DOHH2 (cell line): Measurements from ENCODE around the gene CA6.

Experiments
- H3F3A ChIP-seq: fragments of 200-600 bp; sonication (generic), shearing (Covaris generic); 2 replicates; pipeline ENCODE4 v1.6.0; 2016; ENCODE audit warnings: antibody characterized with exemption, mild to moderate bottlenecking; ENCODE audit not compliant: control insufficient read depth, insufficient read depth
- H3K27ac ChIP-seq: fragments of 200-600 bp; sonication (generic); 2 replicates; pipeline ENCODE4 v1.5.1; 2014; ENCODE audit warnings: low read depth, mild to moderate bottlenecking, low read length, moderate library complexity
- H3K27me3 ChIP-seq: fragments of 200-600 bp; sonication (generic); 2 replicates; pipeline ENCODE4 v1.6.1; 2014; ENCODE audit warnings: mild to moderate bottlenecking, low read length, mixed read lengths; ENCODE audit not compliant: control insufficient read depth
- H3K36me3 ChIP-seq: fragments of 200-600 bp; sonication (generic); 2 replicates; pipeline ENCODE4 v1.6.1; 2014; ENCODE audit warnings: mild to moderate bottlenecking, low read length, moderate library complexity, mixed read lengths; ENCODE audit not compliant: control insufficient read depth
- H3K4me1 ChIP-seq: fragments of 200-600 bp; sonication (generic); 2 replicates; pipeline ENCODE4 v1.6.1; 2014; ENCODE audit warnings: mild to moderate bottlenecking, low read length, mixed read lengths; ENCODE audit not compliant: control insufficient read depth
- H3K4me2 ChIP-seq: fragments of 200-600 bp; sonication (generic); 2 replicates; pipeline ENCODE4 v1.6.0; 2014; ENCODE audit warnings: mild to moderate bottlenecking, low read length, moderate library complexity
- H3K4me3 ChIP-seq: fragments of 200-600 bp; sonication (generic); 2 replicates; pipeline ENCODE4 v1.5.1; 2014; ENCODE audit warnings: mild to moderate bottlenecking, low read length, mixed read lengths
- H3K79me2 ChIP-seq: fragments of 200-600 bp; sonication (generic); 2 replicates; pipeline ENCODE4 v1.6.1; 2014; ENCODE audit warnings: mild to moderate bottlenecking, low read length, mixed read lengths; ENCODE audit not compliant: control insufficient read depth
- H3K9me2 ChIP-seq: fragments of 200-600 bp; sonication (generic); replicated peaks from 2 replicates; pipeline ENCODE4 v1.6.1; 2014; ENCODE audit warnings: mild to moderate bottlenecking, low read length, mixed read lengths; ENCODE audit not compliant: control insufficient read depth
- H3K9me3 ChIP-seq: fragments of 200-600 bp; sonication (generic); 2 replicates; pipeline ENCODE4 v1.6.1; 2014; ENCODE audit warnings: antibody characterized with exemption, low read length, mixed read lengths; ENCODE audit not compliant: control insufficient read depth, insufficient read depth
- H4K20me1 ChIP-seq: fragments of 200-600 bp; sonication (generic); 2 replicates; pipeline ENCODE4 v1.6.0; 2014; ENCODE audit warnings: low read depth, mild to moderate bottlenecking, antibody characterized with exemption, low read length, moderate library complexity; ENCODE audit not compliant: control insufficient read depth, insufficient read depth
- EZH2phosphoT487 ChIP-seq: fragments of 200-600 bp; sonication (generic); IDR thresholded peaks from 2 replicates; pipeline ENCODE4 v1.6.1; 2017; ENCODE audit warnings: borderline replicate concordance, mild to moderate bottlenecking, antibody characterized with exemption, low read length, moderate library complexity, mixed read lengths
- TF ChIP-seq, protein P1 (sequence below): fragments of 200-600 bp; sonication (generic); IDR thresholded peaks from one replicate; pipeline ENCODE4 v1.5.1; 2014; ENCODE audit warnings: antibody characterized with exemption, mild to moderate bottlenecking, low read depth, low read length; ENCODE audit not compliant: poor library complexity, severe bottlenecking

CA6 gene

DNA sequence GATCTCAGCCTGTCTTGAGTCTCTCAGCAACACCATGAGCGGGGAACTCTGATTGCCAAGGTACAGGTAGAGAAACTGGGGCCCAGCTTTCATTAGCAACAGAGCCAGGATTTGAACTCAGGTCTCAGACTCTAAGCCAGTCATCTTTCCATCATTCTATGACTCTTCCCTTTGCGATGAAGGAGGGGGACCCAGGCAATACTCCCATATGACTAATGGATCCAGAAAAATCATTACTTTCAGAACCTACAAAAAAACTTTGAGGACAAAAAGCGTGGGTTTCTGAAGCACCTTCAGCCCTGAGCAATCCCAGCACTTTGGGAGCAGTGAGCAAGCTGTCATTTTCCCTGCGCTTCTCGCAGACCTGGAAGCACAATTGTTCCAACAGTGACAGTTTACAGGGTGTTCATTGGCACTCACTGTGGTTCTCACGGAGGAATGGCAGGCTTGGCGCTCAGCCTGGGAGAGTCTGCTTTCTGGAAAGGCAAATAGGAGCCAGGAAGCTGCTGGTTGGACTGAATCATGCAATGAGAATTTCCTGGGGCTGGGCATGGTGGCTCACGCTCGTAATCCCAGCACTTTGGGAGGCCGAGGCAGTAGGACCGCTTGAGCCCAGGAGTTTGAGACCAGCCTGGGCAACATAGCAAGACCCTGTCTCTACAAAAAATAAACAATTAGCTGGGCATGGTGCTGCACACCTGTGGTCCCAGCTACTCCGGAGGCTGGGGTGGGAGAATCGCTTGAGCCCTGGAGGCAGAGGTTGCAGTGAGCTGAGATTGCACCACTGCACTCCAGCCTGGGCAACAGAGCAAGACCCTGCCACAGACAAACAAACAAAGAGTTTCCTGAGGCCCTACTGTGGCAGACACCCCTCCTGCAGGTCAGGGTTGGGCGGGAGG lies 40.5 kb downstream of the CA6 start:
- Histone ChIP-seq H3K9me3 (no peaks in the 10 kb centered on the region), H3K79me2 (no peaks in the 10 kb centered on the region), H4K20me1 (no peaks in the 10 kb centered on the region), H3K27me3 (no peaks in the 10 kb centered on the region), H3K4me2 (peak overlapping the region; percentile 66), H3K4me1 (peaks cover 88% of the 10 kb centered on the region), H3F3A (peaks cover 38% of the 10 kb centered on the region), H3K27ac (peak overlapping the region; percentile 91), H3K9me2 (no peaks in the 10 kb centered on the region), H3K4me3 (peak overlapping the region; percentile 62), H3K36me3 (no peaks in the 10 kb centered on the region)
- TF ChIP-seq, protein P1, sequence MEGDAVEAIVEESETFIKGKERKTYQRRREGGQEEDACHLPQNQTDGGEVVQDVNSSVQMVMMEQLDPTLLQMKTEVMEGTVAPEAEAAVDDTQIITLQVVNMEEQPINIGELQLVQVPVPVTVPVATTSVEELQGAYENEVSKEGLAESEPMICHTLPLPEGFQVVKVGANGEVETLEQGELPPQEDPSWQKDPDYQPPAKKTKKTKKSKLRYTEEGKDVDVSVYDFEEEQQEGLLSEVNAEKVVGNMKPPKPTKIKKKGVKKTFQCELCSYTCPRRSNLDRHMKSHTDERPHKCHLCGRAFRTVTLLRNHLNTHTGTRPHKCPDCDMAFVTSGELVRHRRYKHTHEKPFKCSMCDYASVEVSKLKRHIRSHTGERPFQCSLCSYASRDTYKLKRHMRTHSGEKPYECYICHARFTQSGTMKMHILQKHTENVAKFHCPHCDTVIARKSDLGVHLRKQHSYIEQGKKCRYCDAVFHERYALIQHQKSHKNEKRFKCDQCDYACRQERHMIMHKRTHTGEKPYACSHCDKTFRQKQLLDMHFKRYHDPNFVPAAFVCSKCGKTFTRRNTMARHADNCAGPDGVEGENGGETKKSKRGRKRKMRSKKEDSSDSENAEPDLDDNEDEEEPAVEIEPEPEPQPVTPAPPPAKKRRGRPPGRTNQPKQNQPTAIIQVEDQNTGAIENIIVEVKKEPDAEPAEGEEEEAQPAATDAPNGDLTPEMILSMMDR, result no peak
- TF ChIP-seq EZH2phosphoT487, result no peak

- Histone ChIP-seq H3K4me3 (peak overlapping the region; percentile 62), H3K9me3 (no peaks in the 10 kb centered on the region), H3K4me1 (peaks cover 82% of the 10 kb centered on the region), H3K27ac (peak overlapping the region; percentile 91), H3K79me2 (no peaks in the 10 kb centered on the region), H3K27me3 (no peaks in the 10 kb centered on the region), H4K20me1 (no peaks in the 10 kb centered on the region), H3K4me2 (peak overlapping the region; percentile 66), H3K9me2 (no peaks in the 10 kb centered on the region), H3K36me3 (no peaks in the 10 kb centered on the region), H3F3A (peaks cover 33% of the 10 kb centered on the region)
- TF ChIP-seq, protein P1, result no peak
- no peak for TF ChIP-seq EZH2phosphoT487
Observed at GRCh38 chr1:8986814-8987190, 41.1 kb downstream of the CA6 start.

- no peaks in the 10 kb centered on the region for H3K9me2 ChIP-seq
- H3K27ac ChIP-seq, result peak overlapping the region; percentile 91
- TF ChIP-seq, protein P1, result peak; percentile 96
- no peak for TF ChIP-seq EZH2phosphoT487
- no peaks in the 10 kb centered on the region for H3K27me3 ChIP-seq
- H3K36me3 ChIP-seq, result no peaks in the 10 kb centered on the region
- H3F3A ChIP-seq, result peaks cover 25% of the 10 kb centered on the region
- no peaks in the 10 kb centered on the region for H3K9me3 ChIP-seq
- peaks cover 74% of the 10 kb centered on the region for H3K4me1 ChIP-seq
- H4K20me1 ChIP-seq, result no peaks in the 10 kb centered on the region
- peak overlapping the region; percentile 62 for H3K4me3 ChIP-seq
- H3K79me2 ChIP-seq, result no peaks in the 10 kb centered on the region
- H3K4me2 ChIP-seq, result peak overlapping the region; percentile 66
Observed at GRCh38 chr1:8987881-8988617, 42.4 kb downstream of the CA6 start.
